WTC11 (cell line): ENCODE measurements around the gene CRB2. TPM values are rescaled to one million over a fixed set of nuclear protein-coding genes. Genes with fewer than 3 reads are reported as not detected.

Experiments
- ATAC-seq: fragments of 200-7000 bp; cut with Tn5 transposase; 2 replicates; pipeline ENCODE4 v1.10.0; 2021; ENCODE audit warnings: mild to moderate bottlenecking, moderate library complexity
- CTCF ChIA-PET: fragments of 300-600 bp; sonication (Branson Sonifier 250); formaldehyde crosslinking; loops from one replicate; lab custom pipeline; 2021; ENCODE audit warnings: antibody characterized with exemption; lab: Charles Lee
- POLR2A ChIA-PET: fragments of 350-600 bp; sonication (Branson Sonifier 250); formaldehyde crosslinking; loops from one replicate; lab custom pipeline; 2021; ENCODE audit warnings: antibody characterized with exemption; lab: Charles Lee
- DNase-seq: peaks from one replicate; pipeline ENCODE4 v3.0.0; 2021; ENCODE audit warnings: low spot score
- H3K27ac Mint-ChIP-seq: 2 replicates; pipeline ENCODE4 v1.8.0; 2021; ENCODE audit warnings: mixed read lengths
- H3K27me3 Mint-ChIP-seq: 2 replicates; pipeline ENCODE4 v1.8.0; 2021; ENCODE audit warnings: low read depth, mild to moderate bottlenecking, moderate library complexity, mixed read lengths
- H3K36me3 Mint-ChIP-seq: 2 replicates; pipeline ENCODE4 v1.8.0; 2021; ENCODE audit warnings: mixed read lengths
- H3K4me1 Mint-ChIP-seq: 2 replicates; pipeline ENCODE4 v1.8.0; 2022; ENCODE audit warnings: mixed read lengths
- H3K4me3 Mint-ChIP-seq: 2 replicates; pipeline ENCODE4 v1.8.0; 2021; ENCODE audit warnings: mild to moderate bottlenecking, moderate library complexity, mixed read lengths
- H3K9me3 Mint-ChIP-seq: 2 replicates; pipeline ENCODE4 v1.8.0; 2021; ENCODE audit warnings: mixed read lengths
- CREB1 ChIP-seq: sonication (generic); formaldehyde crosslinking; IDR thresholded peaks from 2 replicates; pipeline ENCODE4 v1.8.0; 2023; ENCODE audit warnings: mild to moderate bottlenecking, missing genetic modification reagents
- ETV6 ChIP-seq: sonication (generic); formaldehyde crosslinking; IDR thresholded peaks from 2 replicates; pipeline ENCODE4 v1.8.1; 2022; ENCODE audit warnings: mild to moderate bottlenecking, missing genetic modification reagents
- FOXP1 ChIP-seq: sonication (generic); formaldehyde crosslinking; IDR thresholded peaks from 2 replicates; pipeline ENCODE4 v1.8.0; 2022; ENCODE audit warnings: missing genetic modification reagents, mild to moderate bottlenecking, moderate library complexity, borderline replicate concordance
- GRHL2 ChIP-seq: fragments of 250-450 bp; sonication (Bioruptor Pico); IDR thresholded peaks from 2 replicates; pipeline ENCODE4 v1.8.0; 2022; ENCODE audit warnings: mild to moderate bottlenecking, moderate library complexity; ENCODE audit not compliant: insufficient replicate concordance, severe bottlenecking
- IRF2 ChIP-seq: sonication (generic); formaldehyde crosslinking; IDR thresholded peaks from 2 replicates; pipeline ENCODE4 v1.8.0; 2022; ENCODE audit warnings: low read depth, missing genetic modification reagents, borderline replicate concordance
- JAZF1 ChIP-seq: fragments of 250-450 bp; sonication (Bioruptor Pico); IDR thresholded peaks from 2 replicates; pipeline ENCODE4 v1.9.0; 2021; ENCODE audit warnings: moderate library complexity, mild to moderate bottlenecking, inconsistent platforms
- JUN ChIP-seq: sonication (generic); formaldehyde crosslinking; IDR thresholded peaks from 2 replicates; pipeline ENCODE4 v1.8.0; 2023; ENCODE audit warnings: mild to moderate bottlenecking, missing genetic modification reagents
- KAT7 ChIP-seq: sonication (generic); formaldehyde crosslinking; IDR thresholded peaks from 2 replicates; pipeline ENCODE4 v1.8.1; 2023; ENCODE audit warnings: missing genetic modification reagents, mild to moderate bottlenecking, borderline replicate concordance
- MLX ChIP-seq: sonication (generic); formaldehyde crosslinking; IDR thresholded peaks from 2 replicates; pipeline ENCODE4 v1.8.1; 2023; ENCODE audit warnings: mild to moderate bottlenecking, missing genetic modification reagents, moderate library complexity
- NFYB ChIP-seq: sonication (generic); formaldehyde crosslinking; conservative IDR thresholded peaks from 2 replicates; pipeline ENCODE4 v1.8.0; 2022; ENCODE audit warnings: low read depth, missing genetic modification reagents
- PRDM15 ChIP-seq: sonication (generic); formaldehyde crosslinking; IDR thresholded peaks from 2 replicates; pipeline ENCODE4 v1.8.0; 2022; ENCODE audit warnings: missing genetic modification reagents
- RELA ChIP-seq: sonication (generic); formaldehyde crosslinking; IDR thresholded peaks from 2 replicates; pipeline ENCODE4 v1.8.1; 2022; ENCODE audit warnings: missing genetic modification reagents, mild to moderate bottlenecking, borderline replicate concordance
- SP1 ChIP-seq: sonication (generic); formaldehyde crosslinking; conservative IDR thresholded peaks from 2 replicates; pipeline ENCODE4 v1.8.1; 2022; ENCODE audit warnings: missing genetic modification reagents
- TEAD1 ChIP-seq: sonication (generic); formaldehyde crosslinking; IDR thresholded peaks from 2 replicates; pipeline ENCODE4 v1.8.0; 2022; ENCODE audit warnings: mild to moderate bottlenecking, missing genetic modification reagents
- ZNF281 ChIP-seq: sonication (generic); formaldehyde crosslinking; IDR thresholded peaks from 2 replicates; pipeline ENCODE4 v1.8.0; 2023; ENCODE audit warnings: mild to moderate bottlenecking, missing genetic modification reagents
- ZNF416 ChIP-seq: fragments of 250-450 bp; sonication (Bioruptor Pico); IDR thresholded peaks from 2 replicates; pipeline ENCODE4 v1.9.0; 2021; ENCODE audit warnings: mild to moderate bottlenecking, inconsistent platforms
- ZNF425 ChIP-seq: fragments of 250-450 bp; sonication (Bioruptor Pico); conservative IDR thresholded peaks from 2 replicates; pipeline ENCODE4 v1.9.0; 2021; ENCODE audit warnings: mild to moderate bottlenecking
- total RNA-seq: library from RNA; stranded (reverse); gene quantifications from 3 replicates; pipeline ENCODE4 v1.2.3, GENCODE V29; 2021
- TF ChIP-seq, protein P1 (sequence below): sonication (generic); formaldehyde crosslinking; IDR thresholded peaks from 2 replicates; pipeline ENCODE4 v1.8.1; 2023; ENCODE audit warnings: mild to moderate bottlenecking, missing genetic modification reagents
- TF ChIP-seq, protein P2 (sequence below): sonication (generic); formaldehyde crosslinking; IDR thresholded peaks from 2 replicates; pipeline ENCODE4 v1.8.0; 2023; ENCODE audit warnings: missing genetic modification reagents
- TF ChIP-seq, protein P3 (sequence below): sonication (generic); formaldehyde crosslinking; IDR thresholded peaks from 2 replicates; pipeline ENCODE4 v1.8.1; 2022; ENCODE audit warnings: mild to moderate bottlenecking, missing genetic modification reagents, moderate library complexity, borderline replicate concordance

CRB2 gene
- total RNA-seq, 1 experiment from 2014 or later: 3.5 TPM

DNA sequence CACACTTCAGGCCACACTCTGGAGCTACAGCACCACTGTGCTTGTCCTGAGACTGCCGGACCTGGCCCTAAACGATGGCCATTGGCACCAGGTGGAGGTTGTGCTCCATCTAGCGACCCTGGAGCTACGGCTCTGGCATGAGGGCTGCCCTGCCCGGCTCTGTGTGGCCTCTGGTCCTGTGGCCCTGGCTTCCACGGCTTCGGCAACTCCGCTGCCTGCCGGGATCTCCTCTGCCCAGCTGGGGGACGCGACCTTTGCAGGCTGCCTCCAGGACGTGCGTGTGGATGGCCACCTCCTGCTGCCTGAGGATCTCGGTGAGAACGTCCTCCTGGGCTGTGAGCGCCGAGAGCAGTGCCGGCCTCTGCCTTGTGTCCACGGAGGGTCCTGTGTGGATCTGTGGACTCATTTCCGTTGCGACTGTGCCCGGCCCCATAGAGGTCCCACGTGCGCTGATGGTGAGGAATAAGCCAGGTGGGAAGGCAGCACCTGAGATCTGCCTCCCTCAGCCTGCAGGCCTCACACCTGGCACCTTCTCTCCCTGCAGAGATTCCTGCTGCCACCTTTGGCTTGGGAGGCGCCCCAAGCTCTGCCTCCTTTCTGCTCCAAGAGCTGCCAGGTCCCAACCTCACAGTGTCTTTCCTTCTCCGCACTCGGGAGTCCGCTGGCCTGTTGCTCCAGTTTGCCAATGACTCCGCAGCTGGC lies 14.7 kb downstream of the CRB2 start (continued):
- TF ChIP-seq, protein P1, sequence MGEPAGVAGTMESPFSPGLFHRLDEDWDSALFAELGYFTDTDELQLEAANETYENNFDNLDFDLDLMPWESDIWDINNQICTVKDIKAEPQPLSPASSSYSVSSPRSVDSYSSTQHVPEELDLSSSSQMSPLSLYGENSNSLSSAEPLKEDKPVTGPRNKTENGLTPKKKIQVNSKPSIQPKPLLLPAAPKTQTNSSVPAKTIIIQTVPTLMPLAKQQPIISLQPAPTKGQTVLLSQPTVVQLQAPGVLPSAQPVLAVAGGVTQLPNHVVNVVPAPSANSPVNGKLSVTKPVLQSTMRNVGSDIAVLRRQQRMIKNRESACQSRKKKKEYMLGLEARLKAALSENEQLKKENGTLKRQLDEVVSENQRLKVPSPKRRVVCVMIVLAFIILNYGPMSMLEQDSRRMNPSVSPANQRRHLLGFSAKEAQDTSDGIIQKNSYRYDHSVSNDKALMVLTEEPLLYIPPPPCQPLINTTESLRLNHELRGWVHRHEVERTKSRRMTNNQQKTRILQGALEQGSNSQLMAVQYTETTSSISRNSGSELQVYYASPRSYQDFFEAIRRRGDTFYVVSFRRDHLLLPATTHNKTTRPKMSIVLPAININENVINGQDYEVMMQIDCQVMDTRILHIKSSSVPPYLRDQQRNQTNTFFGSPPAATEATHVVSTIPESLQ (CRISPR knock-in tag): no peak

DNA sequence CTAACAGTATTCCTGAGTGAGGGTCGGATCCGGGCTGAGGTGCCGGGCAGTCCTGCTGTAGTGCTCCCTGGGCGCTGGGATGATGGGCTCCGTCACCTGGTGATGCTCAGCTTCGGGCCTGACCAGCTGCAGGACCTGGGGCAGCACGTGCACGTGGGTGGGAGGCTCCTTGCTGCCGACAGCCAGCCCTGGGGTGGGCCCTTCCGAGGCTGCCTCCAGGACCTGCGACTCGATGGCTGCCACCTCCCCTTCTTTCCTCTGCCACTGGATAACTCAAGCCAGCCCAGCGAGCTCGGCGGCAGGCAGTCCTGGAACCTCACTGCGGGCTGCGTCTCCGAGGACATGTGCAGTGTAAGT lies 15.2 kb downstream of the CRB2 start:
- peaks cover 14% of the 10 kb centered on the region for H3K4me1 Mint-ChIP-seq
- no peak overlapping the region for H3K4me3 Mint-ChIP-seq
- H3K9me3 Mint-ChIP-seq: no peaks in the 10 kb centered on the region
- CTCF ChIA-PET: interaction anchor here (0.9 to 1.6 kb wide), 4 partner anchors 11 to 22 kb away, joined by 3 to 6 read pairs (median 3); no protein-coding TSS in a partner anchor
- H3K27me3 Mint-ChIP-seq: peaks cover 60% of the 10 kb centered on the region
- ATAC-seq: no peak
- H3K36me3 Mint-ChIP-seq: no peaks in the 10 kb centered on the region
- H3K27ac Mint-ChIP-seq: no peak overlapping the region
- POLR2A ChIA-PET: no interaction called here
- no peak for TF ChIP-seq JUN
- no peak for TF ChIP-seq NFYB (CRISPR knock-in tag)
- no peak for TF ChIP-seq ZNF281 (CRISPR knock-in tag)
- no peak for TF ChIP-seq SP1
- TF ChIP-seq IRF2 (CRISPR knock-in tag): no peak
- no peak for TF ChIP-seq ZNF416 (CRISPR knock-in tag)
- TF ChIP-seq, protein P2, sequence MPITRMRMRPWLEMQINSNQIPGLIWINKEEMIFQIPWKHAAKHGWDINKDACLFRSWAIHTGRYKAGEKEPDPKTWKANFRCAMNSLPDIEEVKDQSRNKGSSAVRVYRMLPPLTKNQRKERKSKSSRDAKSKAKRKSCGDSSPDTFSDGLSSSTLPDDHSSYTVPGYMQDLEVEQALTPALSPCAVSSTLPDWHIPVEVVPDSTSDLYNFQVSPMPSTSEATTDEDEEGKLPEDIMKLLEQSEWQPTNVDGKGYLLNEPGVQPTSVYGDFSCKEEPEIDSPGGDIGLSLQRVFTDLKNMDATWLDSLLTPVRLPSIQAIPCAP (CRISPR knock-in tag): no peak
- no peak for TF ChIP-seq MLX
- no peak for TF ChIP-seq TEAD1
- no peak for TF ChIP-seq RELA
- TF ChIP-seq JAZF1 (CRISPR knock-in tag): no peak
- TF ChIP-seq, protein P3, sequence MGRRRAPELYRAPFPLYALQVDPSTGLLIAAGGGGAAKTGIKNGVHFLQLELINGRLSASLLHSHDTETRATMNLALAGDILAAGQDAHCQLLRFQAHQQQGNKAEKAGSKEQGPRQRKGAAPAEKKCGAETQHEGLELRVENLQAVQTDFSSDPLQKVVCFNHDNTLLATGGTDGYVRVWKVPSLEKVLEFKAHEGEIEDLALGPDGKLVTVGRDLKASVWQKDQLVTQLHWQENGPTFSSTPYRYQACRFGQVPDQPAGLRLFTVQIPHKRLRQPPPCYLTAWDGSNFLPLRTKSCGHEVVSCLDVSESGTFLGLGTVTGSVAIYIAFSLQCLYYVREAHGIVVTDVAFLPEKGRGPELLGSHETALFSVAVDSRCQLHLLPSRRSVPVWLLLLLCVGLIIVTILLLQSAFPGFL (CRISPR knock-in tag): no peak
- no peak for TF ChIP-seq GRHL2 (CRISPR knock-in tag)
- TF ChIP-seq ZNF425 (CRISPR knock-in tag): no peak
- no peak for TF ChIP-seq FOXP1 (CRISPR knock-in tag)
- TF ChIP-seq, protein P1 (CRISPR knock-in tag): no peak
- TF ChIP-seq PRDM15 (CRISPR knock-in tag): no peak
- TF ChIP-seq ETV6 (CRISPR knock-in tag): no peak
- TF ChIP-seq KAT7 (CRISPR knock-in tag): no peak
- no peak for TF ChIP-seq CREB1 (CRISPR knock-in tag)
- TF ChIP-seq, all 79 proteins: peak for 0
- DNase-seq: no peak
